A673 (cell line): ENCODE data around the gene RILPL2.

Experiments used
- EZH2 ChIP-seq: fragments of 200-600 bp; sonication (generic); IDR thresholded peaks from 2 replicates; pipeline ENCODE4 v1.6.1; 2017; ENCODE audit warnings: borderline replicate concordance, low read depth, mild to moderate bottlenecking, mixed read lengths, antibody characterized with exemption, low read length; ENCODE audit not compliant: poor library complexity, severe bottlenecking
- TF ChIP-seq, protein P1 (sequence below): fragments of 300-800, 200-600 bp; sonication (generic); conservative IDR thresholded peaks from 2 replicates; pipeline ENCODE4 v1.5.1; 2017; ENCODE audit warnings: low read depth, mild to moderate bottlenecking, antibody characterized with exemption, low read length, moderate library complexity, mixed read lengths

DNA sequence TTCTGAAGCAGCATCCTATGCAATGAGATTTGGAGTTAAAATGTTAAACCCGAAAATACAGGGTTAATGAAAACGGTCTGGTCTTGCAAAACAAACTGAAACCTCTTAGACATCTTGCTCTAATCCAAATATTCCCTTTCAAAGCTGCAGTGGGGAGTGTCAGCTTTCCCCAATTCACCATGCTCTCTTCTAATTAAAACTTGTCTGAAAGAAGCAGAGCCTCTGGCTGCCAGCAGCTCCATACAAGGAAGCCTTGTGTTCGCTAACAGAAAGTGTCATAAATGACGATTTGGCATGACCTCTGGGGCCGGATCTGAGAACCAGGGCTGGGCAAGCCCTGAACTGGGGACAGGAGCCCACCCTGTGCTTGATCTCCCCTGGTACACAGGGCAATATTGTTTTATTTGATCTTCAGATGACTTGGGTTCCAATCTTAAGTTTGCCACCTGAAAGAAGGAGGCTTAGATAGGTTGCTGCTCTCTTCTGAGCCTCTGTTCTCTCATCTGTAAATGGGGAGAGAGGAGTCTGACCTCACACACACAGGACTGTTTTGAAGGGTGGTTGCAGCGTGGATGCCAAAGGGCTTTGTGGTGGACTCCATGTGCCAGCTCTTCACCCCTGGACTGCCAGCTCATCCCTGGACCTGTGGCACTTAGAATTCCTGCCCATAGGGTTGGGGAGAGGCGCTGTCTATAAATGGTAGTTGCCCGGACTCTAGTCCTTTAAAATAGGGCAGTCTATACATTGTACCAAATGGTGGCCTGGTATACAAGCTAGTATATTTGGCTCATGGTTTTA is 44.7 kb downstream of the RILPL2 start:
- TF ChIP-seq, protein P1, sequence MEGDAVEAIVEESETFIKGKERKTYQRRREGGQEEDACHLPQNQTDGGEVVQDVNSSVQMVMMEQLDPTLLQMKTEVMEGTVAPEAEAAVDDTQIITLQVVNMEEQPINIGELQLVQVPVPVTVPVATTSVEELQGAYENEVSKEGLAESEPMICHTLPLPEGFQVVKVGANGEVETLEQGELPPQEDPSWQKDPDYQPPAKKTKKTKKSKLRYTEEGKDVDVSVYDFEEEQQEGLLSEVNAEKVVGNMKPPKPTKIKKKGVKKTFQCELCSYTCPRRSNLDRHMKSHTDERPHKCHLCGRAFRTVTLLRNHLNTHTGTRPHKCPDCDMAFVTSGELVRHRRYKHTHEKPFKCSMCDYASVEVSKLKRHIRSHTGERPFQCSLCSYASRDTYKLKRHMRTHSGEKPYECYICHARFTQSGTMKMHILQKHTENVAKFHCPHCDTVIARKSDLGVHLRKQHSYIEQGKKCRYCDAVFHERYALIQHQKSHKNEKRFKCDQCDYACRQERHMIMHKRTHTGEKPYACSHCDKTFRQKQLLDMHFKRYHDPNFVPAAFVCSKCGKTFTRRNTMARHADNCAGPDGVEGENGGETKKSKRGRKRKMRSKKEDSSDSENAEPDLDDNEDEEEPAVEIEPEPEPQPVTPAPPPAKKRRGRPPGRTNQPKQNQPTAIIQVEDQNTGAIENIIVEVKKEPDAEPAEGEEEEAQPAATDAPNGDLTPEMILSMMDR = no peak
- TF ChIP-seq EZH2 = no peak
